Chondrocyte (in vitro differentiated cells): ENCODE measurements around the gene HS3ST4. TPM values are rescaled to one million over a fixed set of nuclear protein-coding genes. Genes with fewer than 3 reads are reported as not detected.

ENCODE experiments used
- DNase-seq: peaks from one replicate; pipeline ENCODE4 v3.0.0; 2021; ENCODE audit warnings: mixed read lengths, low spot score
- H3K27ac Mint-ChIP-seq: one replicate; pipeline ENCODE4 v1.8.0; 2021; ENCODE audit warnings: mild to moderate bottlenecking, moderate library complexity, mixed read lengths; ENCODE audit not compliant: unreplicated experiment
- H3K27me3 Mint-ChIP-seq: 2 replicates; pipeline ENCODE4 v1.8.0; 2021; ENCODE audit warnings: low read depth, mixed read lengths
- H3K36me3 Mint-ChIP-seq: 2 replicates; pipeline ENCODE4 v1.8.0; 2021; ENCODE audit warnings: low read depth, mixed read lengths
- H3K4me1 Mint-ChIP-seq: 2 replicates; pipeline ENCODE4 v1.8.0; 2021; ENCODE audit warnings: low read depth, mild to moderate bottlenecking, mixed read lengths
- H3K4me3 Mint-ChIP-seq: one replicate; pipeline ENCODE4 v1.8.0; 2021; ENCODE audit warnings: mild to moderate bottlenecking, moderate library complexity, mixed read lengths; ENCODE audit not compliant: unreplicated experiment
- H3K9me3 Mint-ChIP-seq: 2 replicates; pipeline ENCODE4 v1.8.0; 2021; ENCODE audit warnings: low read depth, mixed read lengths
- total RNA-seq: library from RNA; stranded (reverse); gene quantifications from 3 replicates; pipeline ENCODE4 v1.2.1, GENCODE V29; 2021
- TF ChIP-seq, protein P1 (sequence below): fragments of 200-600 bp; sonication (generic); IDR thresholded peaks from 2 replicates; pipeline ENCODE4 v1.5.0; 2021; ENCODE audit warnings: antibody characterized with exemption, mild to moderate bottlenecking, moderate library complexity

Gene HS3ST4
- total RNA-seq, 1 donor from 2014 or later: not detected

DNA sequence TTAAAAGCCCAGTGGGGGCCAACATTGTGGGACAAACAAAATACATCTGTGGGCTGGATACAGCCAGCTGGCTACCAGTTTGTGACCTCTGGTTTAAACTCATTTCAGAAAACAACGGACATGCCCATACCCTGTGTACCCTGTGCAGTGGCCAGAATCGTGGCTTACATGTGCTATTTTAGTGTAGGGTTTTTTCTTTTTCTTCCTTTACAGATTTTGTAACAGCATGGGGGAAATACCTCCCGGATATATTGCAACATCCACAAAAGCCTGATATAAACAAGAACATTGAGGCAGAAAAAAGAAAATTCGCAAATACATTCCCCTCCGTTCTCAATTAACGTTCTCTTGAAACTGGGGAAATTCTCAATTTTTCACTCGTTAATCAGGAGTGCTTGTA is 7.3 kb downstream of the HS3ST4 start:
- Mint-ChIP-seq H3K4me1 (no peaks in the 10 kb centered on the region), H3K27me3 (peaks cover 39% of the 10 kb centered on the region), H3K36me3 (no peaks in the 10 kb centered on the region), H3K4me3 (no peak overlapping the region), H3K9me3 (peaks cover 6% of the 10 kb centered on the region), H3K27ac (no peak overlapping the region)
- DNase-seq: no peak
- TF ChIP-seq, protein P1, sequence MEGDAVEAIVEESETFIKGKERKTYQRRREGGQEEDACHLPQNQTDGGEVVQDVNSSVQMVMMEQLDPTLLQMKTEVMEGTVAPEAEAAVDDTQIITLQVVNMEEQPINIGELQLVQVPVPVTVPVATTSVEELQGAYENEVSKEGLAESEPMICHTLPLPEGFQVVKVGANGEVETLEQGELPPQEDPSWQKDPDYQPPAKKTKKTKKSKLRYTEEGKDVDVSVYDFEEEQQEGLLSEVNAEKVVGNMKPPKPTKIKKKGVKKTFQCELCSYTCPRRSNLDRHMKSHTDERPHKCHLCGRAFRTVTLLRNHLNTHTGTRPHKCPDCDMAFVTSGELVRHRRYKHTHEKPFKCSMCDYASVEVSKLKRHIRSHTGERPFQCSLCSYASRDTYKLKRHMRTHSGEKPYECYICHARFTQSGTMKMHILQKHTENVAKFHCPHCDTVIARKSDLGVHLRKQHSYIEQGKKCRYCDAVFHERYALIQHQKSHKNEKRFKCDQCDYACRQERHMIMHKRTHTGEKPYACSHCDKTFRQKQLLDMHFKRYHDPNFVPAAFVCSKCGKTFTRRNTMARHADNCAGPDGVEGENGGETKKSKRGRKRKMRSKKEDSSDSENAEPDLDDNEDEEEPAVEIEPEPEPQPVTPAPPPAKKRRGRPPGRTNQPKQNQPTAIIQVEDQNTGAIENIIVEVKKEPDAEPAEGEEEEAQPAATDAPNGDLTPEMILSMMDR: no peak

GRCh38 chr16:25700547-25700946 is 8.8 kb downstream of the HS3ST4 start:
- Mint-ChIP-seq H3K36me3 (no peaks in the 10 kb centered on the region), H3K27ac (no peak overlapping the region), H3K4me3 (no peak overlapping the region), H3K27me3 (peaks cover 25% of the 10 kb centered on the region), H3K4me1 (no peaks in the 10 kb centered on the region), H3K9me3 (peaks cover 6% of the 10 kb centered on the region)
- no peak for DNase-seq
- TF ChIP-seq, protein P1: no peak

- TF ChIP-seq, protein P1: no peak
- H3K4me1 Mint-ChIP-seq: no peaks in the 10 kb centered on the region
- DNase-seq: no peak
- H3K4me3 Mint-ChIP-seq: no peak overlapping the region
- no peak overlapping the region for H3K27ac Mint-ChIP-seq
- no peaks in the 10 kb centered on the region for H3K9me3 Mint-ChIP-seq
- peaks cover 9% of the 10 kb centered on the region for H3K27me3 Mint-ChIP-seq
- no peaks in the 10 kb centered on the region for H3K36me3 Mint-ChIP-seq
These were observed 15.8 kb downstream of the HS3ST4 start for GRCh38 chr16:25707553-25707952.

DNA sequence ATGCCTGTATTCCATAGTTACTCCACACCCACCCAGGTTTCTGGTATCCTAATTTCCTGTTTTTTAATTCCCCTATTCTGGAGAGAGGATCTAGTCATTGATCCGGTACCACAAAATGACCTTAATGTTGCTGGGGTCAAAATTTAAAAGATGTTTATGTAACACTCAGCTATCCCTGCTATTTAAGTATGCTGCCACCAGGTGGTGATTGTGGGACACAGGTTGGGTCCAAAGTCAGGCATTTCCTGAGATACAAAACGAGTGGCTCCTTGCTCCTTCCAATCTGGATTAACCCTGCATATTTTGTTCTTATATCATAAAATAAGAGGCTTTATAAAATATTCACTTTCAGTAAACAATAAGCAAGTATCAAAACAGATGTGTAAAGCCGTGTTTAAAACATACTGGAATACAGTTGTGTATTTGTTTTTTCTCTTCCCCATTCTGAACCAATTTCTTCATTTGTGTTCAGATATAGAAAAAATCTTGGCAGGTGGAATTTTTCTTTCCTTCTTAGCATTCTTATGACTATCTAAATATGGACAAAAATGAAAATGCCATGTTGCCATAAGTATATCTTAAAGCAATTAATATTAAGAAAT is 16.3 kb downstream of the HS3ST4 start:
- Mint-ChIP-seq H3K27ac (no peak overlapping the region), H3K36me3 (no peaks in the 10 kb centered on the region), H3K27me3 (peaks cover 9% of the 10 kb centered on the region), H3K9me3 (no peaks in the 10 kb centered on the region), H3K4me1 (no peaks in the 10 kb centered on the region), H3K4me3 (no peak overlapping the region)
- TF ChIP-seq, protein P1: peak; percentile 50
- no peak for DNase-seq

DNA sequence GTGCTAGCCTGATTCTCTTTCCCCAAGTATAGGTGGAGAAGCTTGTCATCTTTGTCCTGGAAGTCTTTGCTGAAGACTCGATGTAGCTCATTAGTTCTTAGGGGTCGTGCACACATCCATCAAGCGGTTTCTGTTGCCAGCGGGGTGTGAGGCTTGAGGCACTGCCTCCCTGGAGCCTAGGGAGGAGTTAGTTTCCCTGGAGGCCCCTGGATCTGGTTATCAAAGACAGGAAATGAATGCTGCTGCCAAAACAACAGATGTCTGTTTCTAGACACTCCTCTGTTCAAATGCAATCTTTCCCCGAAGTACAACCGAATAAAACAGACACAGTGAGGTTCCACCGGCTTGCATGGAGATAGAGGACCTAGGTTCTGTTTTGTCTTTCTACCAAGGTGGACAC is 17.5 kb downstream of the HS3ST4 start:
- TF ChIP-seq, protein P1: no peak
- peaks cover 9% of the 10 kb centered on the region for H3K27me3 Mint-ChIP-seq
- no peak for DNase-seq
- H3K4me3 Mint-ChIP-seq: no peak overlapping the region
- H3K4me1 Mint-ChIP-seq: no peaks in the 10 kb centered on the region
- H3K36me3 Mint-ChIP-seq: no peaks in the 10 kb centered on the region
- no peaks in the 10 kb centered on the region for H3K9me3 Mint-ChIP-seq
- H3K27ac Mint-ChIP-seq: no peak overlapping the region
